ENCODE data around the gene NRCAM. TPM values are rescaled to one million over a fixed set of nuclear protein-coding genes. Genes with fewer than 3 reads are reported as not detected.

NRCAM gene
- total and polyA plus RNA-seq, 2 of the 8 experiments (the other 6 are each of a cell fraction or from before 2014, with no cell fraction given): 2.7 to 3.8 TPM

DNA sequence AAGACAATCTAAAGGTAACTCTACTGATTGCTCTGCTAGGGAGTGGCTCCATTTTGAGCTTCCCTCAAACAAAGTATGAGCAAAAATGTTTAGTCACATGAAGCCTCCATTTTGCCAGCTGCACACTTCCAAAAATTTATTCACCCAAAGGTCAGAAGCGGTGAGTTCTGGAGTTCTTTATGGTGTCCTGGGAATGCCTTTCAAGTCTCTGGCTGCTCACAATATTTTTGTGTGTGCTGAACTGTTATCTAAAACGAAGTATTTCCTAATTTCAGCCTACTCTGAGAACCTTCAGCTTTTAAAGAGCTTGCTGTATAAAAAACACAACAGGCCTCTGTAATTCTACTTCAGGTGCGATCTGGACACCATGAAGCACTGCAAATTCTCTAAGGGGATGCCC is 15.6 kb downstream of the NRCAM start:
- no peak overlapping the region for H3K4ac ChIP-seq (replicated peaks; ENCODE audit: insufficient read length, low read depth, low read length)
- no peak overlapping the region for H2BK20ac ChIP-seq (ENCODE audit: low read length)
- ChIA-PET CTCF (ENCODE audit: partially characterized antibody) (interaction anchor here (1.3 to 4.4 kb wide), 2 partner anchors 12 to 132 kb away, joined by 4 to 37 read pairs; no protein-coding TSS in a partner anchor), POLR2A (ENCODE audit: partially characterized antibody) (no interaction called here)
- no peak overlapping the region for H3K4me3 ChIP-seq (ENCODE audit: extremely low read depth in 1 of 4, insufficient read depth in 2 of 4, low read depth in 3 of 4, low read length in 4 of 4)
- H2AK5ac ChIP-seq (ENCODE audit: low read depth, low read length): no peak overlapping the region
- no peak overlapping the region for H4K5ac ChIP-seq (ENCODE audit: insufficient read length, low read depth, low read length)
- H3K4me1 ChIP-seq (replicated peaks in 1 of 4; ENCODE audit: control insufficient read depth in 3 of 4, insufficient read depth in 4 of 4, low read length in 3 of 4): no peaks in the 10 kb centered on the region
- H3K23ac ChIP-seq (ENCODE audit: insufficient read length): no peak overlapping the region
- no peak overlapping the region for H4K91ac ChIP-seq (replicated peaks; ENCODE audit: insufficient read length, low read length)
- no peak overlapping the region for H3K18ac ChIP-seq (ENCODE audit: extremely low read depth, low read length)
- no peak overlapping the region for H3K27ac ChIP-seq (ENCODE audit: low read depth, low read length)
- no peak overlapping the region for H3K9ac ChIP-seq (replicated peaks in 1 of 4; ENCODE audit: extremely low read depth in 1 of 4, low read depth in 3 of 4, low read length in 3 of 4)
- no peak overlapping the region for H2BK12ac ChIP-seq (ENCODE audit: low read depth, low read length)
- H3K9me3 ChIP-seq (ENCODE audit: insufficient read depth in 2 of 2, low read depth in 1 of 2, low read length in 1 of 2): no peaks in the 10 kb centered on the region
- no peaks in the 10 kb centered on the region for H3K23me2 ChIP-seq (ENCODE audit: low read depth, low read length)
- no peak overlapping the region for H4K8ac ChIP-seq (ENCODE audit: extremely low read depth, insufficient read depth, low read length)
- H2BK120ac ChIP-seq (replicated peaks; ENCODE audit: low read depth, low read length): no peak overlapping the region
- H3K4me2 ChIP-seq (ENCODE audit: insufficient read depth in 1 of 2, low read depth in 2 of 2, low read length in 2 of 2): no peak overlapping the region
- no peaks in the 10 kb centered on the region for H3K79me1 ChIP-seq (ENCODE audit: low read depth, low read length)
- no peak overlapping the region for H2BK5ac ChIP-seq (ENCODE audit: low read depth, low read length)
- DNase-seq (ENCODE audit: low read depth in 1 of 2, low spot score in 2 of 2): no peak
- TF ChIP-seq HDAC2 (IDR thresholded peaks at IDR 0.05; ENCODE audit: borderline replicate concordance in 1 of 2, low read depth in 2 of 2, low read length in 2 of 2): no peak
- TF ChIP-seq CEBPB (IDR thresholded peaks at IDR 0.05; ENCODE audit: low read depth, low read length): no peak
- no peak for TF ChIP-seq SP2 (IDR thresholded peaks at IDR 0.05; ENCODE audit: low read length)
- no peak for TF ChIP-seq POLR2A (IDR thresholded peaks at IDR 0.05; ENCODE audit: control extremely low read depth in 1 of 2, low read depth in 2 of 2, low read length in 2 of 2)
- no peak for TF ChIP-seq SP4 (IDR thresholded peaks at IDR 0.05; ENCODE audit: low read length)
- TF ChIP-seq KDM4A (IDR thresholded peaks at IDR 0.05; ENCODE audit: low read depth, low read length, severe bottlenecking): no peak
- TF ChIP-seq SIRT6 (IDR thresholded peaks at IDR 0.05; ENCODE audit: low read length): no peak
- TF ChIP-seq HDAC6 (IDR thresholded peaks at IDR 0.05; ENCODE audit: low read depth, low read length): no peak
- no peak for TF ChIP-seq POU5F1 (IDR thresholded peaks at IDR 0.05; ENCODE audit: low read depth, low read length)
- TF ChIP-seq SIN3A (conservative IDR thresholded peaks at IDR 0.05 in 1 of 2, IDR thresholded peaks at IDR 0.05 in 1 of 2; ENCODE audit: low read depth in 1 of 2, low read length in 2 of 2): no peak
- no peak for TF ChIP-seq ZNF274 (IDR thresholded peaks at IDR 0.05; ENCODE audit: borderline replicate concordance, extremely low read depth, low read length)
- TF ChIP-seq, protein P1, sequence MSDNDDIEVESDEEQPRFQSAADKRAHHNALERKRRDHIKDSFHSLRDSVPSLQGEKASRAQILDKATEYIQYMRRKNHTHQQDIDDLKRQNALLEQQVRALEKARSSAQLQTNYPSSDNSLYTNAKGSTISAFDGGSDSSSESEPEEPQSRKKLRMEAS (IDR thresholded peaks at IDR 0.05): no peak
- no peak for TF ChIP-seq GABPA (IDR thresholded peaks at IDR 0.05; ENCODE audit: borderline replicate concordance, insufficient read depth, low read length)
- no peaks in the 10 kb centered on the region for H3K27me3 ChIP-seq (replicated peaks in 1 of 4; ENCODE audit: control insufficient read depth in 3 of 4, extremely low read depth in 1 of 4, insufficient read depth in 3 of 4, low read length in 3 of 4)
- 90% methylated on average over 3 of the region's 3 CpGs; no CpG with 5 or more reads in 1 of the 2 experiments for WGBS, 2 experiments (ENCODE audit: extremely low coverage in 1 of 2, insufficient coverage in 1 of 2, insufficient read length in 1 of 2, insufficient replicate concordance in 2 of 2, low coverage in 1 of 2, low lambda C conversion rate in 2 of 2, missing lambda C conversion rate in 1 of 2)
- no peaks in the 10 kb centered on the region for H3K36me3 ChIP-seq (ENCODE audit: control insufficient read depth in 2 of 4, insufficient read depth in 4 of 4, low read length in 3 of 4)
- no peaks in the 10 kb centered on the region for H4K20me1 ChIP-seq (replicated peaks in 1 of 2; ENCODE audit: control insufficient read depth in 1 of 2, insufficient read depth in 2 of 2, low read length in 2 of 2)
- H2BK15ac ChIP-seq (ENCODE audit: low read length): no peak overlapping the region
- H3K14ac ChIP-seq (ENCODE audit: insufficient read length): no peak overlapping the region
- H3K56ac ChIP-seq (replicated peaks; ENCODE audit: insufficient read length, low read depth, low read length): no peak overlapping the region
- H3K79me2 ChIP-seq (ENCODE audit: control insufficient read depth in 1 of 2, insufficient read depth in 2 of 2, low read length in 2 of 2): no peaks in the 10 kb centered on the region
- no peak overlapping the region for H2AFZ ChIP-seq (ENCODE audit: low read length)
- FAIRE-seq: no peak

All from H1 (cell line).